Germinal center (tissue), 1 donor: ENCODE data around the gene HID1.
"Not testable (repeated sequence)": the region's sequence is repeated elsewhere in the genome, so short reads cannot be mapped to it uniquely, and the experiment has no call there.

ENCODE experiments used
- DNase-seq: peaks from one replicate; pipeline ENCODE4 v3.0.0; 2012; ENCODE audit warnings: mixed read lengths, low spot score

The HID1 gene, protein sequence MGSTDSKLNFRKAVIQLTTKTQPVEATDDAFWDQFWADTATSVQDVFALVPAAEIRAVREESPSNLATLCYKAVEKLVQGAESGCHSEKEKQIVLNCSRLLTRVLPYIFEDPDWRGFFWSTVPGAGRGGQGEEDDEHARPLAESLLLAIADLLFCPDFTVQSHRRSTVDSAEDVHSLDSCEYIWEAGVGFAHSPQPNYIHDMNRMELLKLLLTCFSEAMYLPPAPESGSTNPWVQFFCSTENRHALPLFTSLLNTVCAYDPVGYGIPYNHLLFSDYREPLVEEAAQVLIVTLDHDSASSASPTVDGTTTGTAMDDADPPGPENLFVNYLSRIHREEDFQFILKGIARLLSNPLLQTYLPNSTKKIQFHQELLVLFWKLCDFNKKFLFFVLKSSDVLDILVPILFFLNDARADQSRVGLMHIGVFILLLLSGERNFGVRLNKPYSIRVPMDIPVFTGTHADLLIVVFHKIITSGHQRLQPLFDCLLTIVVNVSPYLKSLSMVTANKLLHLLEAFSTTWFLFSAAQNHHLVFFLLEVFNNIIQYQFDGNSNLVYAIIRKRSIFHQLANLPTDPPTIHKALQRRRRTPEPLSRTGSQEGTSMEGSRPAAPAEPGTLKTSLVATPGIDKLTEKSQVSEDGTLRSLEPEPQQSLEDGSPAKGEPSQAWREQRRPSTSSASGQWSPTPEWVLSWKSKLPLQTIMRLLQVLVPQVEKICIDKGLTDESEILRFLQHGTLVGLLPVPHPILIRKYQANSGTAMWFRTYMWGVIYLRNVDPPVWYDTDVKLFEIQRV

DNA sequence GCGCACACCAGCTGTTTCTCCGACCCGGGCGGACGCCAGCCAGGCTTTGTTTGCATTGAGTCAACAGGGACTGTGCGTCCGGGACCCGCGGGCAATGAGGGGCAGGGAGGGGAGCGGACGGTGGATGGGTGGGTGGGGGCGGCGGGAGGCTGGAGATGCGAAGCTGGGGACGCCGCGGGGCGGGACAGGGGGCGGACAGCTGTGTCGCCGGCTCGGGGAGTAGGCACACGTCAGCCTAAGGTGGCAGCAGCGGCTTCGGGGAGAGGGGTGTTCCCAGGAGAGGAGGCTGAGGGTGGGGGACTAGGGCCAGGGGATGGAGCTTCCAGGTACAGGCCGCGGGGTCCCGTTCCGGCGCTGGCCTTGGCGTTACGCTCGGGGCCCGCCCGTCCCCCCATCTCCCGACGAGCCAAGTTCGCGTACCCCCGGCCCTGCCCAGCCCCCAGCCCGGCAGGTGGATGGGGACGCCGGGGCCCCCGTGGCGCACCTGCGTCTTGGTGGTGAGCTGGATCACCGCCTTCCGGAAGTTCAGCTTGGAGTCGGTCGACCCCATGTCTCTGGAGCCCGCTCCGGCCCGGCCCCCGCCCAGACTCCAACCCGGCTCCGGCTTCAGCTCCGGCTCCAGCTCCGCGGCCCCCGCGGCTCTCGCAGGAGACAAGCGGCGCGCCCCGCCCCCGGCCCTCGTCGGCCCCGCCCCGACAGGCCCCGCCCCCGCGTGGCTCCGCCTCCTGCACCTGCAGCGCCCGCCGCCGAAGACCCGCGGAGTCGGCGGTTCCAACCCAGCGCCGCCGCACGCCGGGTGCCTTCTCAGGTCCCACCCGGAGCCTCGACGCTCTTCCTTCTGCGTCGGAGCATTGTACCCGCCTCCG, at the start of gene HID1:
Gene HID1 (minus strand): TSS at position 653 of the 866 bp plus-strand sequence. CDS start 103 bp downstream, at position 550.
- DNase-seq = peak; percentile 88

DNA sequence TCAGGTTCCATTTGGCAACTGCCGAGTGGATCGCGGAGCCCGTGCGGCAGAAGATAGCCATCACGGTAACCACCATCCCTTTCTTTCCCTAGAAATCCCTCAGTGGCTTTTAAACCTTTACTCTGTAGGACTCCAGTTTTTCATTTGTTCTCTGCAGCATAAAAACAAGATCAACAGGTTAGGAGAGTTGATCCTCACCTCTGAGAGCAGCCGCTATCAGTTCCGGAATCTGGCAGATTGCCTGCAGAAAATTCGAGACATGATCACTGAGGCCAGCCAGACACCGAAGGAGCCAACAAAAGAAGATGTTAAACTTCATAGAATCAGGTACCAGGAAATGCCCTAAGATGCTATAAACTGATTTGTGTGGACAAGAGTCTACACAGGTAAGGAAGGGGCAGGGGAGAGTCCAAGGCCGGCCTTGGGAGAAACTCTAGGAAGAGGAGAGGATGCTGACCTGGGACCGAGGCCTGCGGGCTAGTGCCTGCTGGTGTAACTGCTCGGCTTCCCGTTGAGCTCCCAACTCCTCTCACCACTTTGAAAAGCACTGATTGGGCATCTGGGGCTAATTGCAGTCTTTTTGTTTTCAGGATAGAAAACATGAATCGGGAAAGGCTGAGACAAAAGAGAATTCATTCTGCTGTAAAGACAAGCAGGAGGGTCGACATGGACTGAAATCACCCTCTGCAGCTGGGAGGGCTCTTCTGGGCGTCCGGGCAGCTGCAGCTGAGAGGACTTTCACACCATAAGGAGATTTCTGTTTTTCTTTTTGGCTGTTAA, 48.0 kb upstream of the HID1 start:
- no peak for DNase-seq

DNA sequence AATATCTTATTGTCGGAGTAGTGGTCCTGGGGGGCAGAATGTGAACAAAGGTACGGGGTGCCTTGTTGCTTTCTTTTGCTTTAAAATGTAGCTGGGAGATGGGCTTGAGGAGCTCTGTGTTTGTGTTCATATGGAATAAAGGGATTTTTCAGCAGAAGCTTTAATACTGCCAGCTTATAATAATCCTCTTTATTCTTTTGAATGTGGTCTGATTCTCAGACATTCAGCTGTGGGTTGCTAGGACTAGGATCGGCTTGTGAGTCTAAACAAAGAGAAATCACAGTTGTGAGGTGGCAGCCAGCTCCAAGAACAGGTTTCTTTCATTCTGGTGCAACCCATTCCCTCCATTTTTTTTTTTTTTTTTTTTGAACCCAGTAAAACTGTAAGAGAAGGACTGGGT, 47.2 kb upstream of the HID1 start:
- no peak for DNase-seq

DNA sequence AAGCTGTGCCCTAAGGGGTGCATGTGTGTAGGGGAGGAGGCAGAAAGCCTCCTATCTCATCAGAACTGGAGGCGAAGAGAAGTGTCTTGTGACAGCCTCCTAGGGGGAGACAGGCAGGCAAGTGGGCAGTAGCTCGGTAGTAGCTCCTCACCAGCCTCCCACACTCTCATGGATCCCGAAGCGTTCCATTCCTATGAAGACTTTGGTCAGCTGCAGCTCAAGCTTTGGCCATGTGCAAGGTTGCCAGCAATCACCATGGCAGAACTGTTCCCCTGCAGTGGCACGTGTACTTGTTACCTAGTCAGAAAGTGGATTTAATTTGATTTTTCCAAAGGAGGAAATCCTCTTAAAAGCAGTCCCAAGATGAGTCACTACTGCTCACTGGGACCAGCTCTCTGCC, 46.6 kb upstream of the HID1 start:
- DNase-seq = no peak

DNA sequence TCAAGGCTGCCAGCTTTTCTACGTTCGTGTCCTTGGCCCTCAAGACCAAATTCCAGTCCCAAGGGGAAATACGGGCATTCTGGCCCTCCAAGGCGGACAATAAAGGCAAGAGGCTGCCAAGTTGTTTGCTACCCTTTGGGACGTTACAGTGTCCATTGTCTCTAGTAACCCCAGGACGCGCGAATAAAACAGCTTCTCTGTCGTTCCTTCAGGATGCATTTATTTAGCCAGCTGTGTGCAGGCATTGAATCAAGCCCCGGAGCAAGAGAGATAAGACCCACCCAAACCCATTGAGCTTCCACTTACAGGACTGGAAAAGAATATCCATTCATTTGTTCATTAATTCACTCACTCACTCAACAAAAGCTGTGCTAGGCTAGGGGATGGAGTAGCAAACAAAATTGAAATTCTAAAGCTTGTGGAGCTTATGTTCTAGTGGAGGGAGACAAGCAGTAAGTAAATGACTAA, 40.6 kb upstream of the HID1 start:
- no peak for DNase-seq

DNA sequence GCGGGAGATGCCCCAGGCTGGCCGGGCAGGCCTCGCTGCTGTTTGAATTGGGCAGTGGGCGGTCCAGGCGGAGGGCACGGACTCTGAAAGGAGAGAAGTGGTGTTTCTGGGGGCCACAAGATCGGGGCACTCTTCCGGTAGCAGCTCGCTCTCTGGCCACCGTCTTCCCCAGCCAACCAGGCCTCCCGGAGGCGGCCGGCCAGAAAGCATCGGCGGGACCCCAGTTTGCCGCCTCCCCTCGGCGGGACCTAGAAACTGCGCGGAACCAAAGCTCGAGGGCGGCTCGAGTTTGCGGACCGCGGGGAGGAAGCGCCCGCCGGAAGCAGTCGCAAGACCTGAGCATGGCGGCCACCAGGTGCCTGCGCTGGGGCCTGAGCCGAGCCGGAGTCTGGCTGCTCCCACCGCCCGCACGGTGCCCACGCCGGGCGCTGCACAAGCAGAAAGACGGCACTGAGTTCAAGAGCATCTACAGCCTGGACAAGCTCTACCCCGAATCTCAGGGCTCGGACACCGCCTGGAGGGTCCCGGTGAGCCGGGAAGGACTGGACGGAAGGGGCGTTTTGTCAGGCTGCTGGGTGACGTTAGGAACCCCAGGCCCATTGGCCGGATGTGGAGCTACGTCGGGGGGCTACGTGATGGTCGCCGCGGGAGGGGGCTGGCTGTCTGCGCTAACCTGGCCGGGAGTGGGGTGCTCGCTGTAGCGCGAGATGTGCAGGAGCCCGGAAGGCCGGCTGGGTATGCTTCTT, 40.0 kb upstream of the HID1 start, which contains the start of gene MRPL58:
Gene MRPL58 (plus strand): TSS at position 325 of the 746 bp plus-strand sequence. CDS start 17 bp downstream, at position 342.
- peak; percentile 88 for DNase-seq

DNA sequence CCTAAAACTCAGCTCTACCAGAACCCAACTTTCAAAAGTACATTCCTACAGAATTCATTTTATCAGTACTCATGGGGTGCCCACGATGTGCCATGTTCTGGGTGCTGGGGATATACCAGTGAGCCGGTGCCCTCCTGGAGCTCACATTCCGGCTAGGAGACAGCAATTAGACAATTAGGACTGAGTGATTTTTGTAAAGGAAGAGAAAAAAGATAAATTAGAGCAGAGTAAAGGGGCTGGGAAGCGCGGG, 39.5 kb upstream of the HID1 start:
- no peak for DNase-seq

DNA sequence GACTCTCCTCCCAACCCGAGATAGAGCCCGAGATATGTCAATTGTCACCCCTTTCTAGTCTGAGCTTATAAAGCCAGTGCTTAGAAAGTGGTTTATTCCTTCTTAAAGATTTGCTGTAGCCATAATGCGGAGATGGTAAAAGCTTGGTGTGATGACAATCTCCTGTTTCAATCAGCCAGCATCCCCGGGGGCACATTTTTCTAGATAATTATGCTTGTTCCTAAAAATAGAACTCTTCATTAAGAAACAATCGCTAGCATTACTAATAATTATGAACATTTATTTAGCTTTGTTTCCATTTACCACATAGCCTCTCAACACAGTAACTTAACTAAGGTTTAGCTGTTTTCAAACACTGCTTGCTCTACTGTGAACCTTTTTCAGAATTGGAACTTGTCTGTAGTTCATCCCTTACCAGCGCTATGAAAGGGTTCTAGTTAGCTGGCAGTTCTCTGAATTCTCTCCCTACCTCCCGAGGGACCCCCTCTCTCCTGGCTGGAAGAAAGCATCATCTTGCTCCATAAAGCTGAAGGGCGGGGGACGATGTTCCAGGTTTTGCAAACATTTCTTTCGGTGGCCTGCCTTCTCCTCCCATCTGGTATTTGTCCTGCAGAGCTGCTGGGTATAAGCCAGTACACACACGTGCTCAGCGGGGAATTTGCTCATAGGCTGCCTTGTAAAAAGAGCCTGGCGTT, 39.0 kb upstream of the HID1 start:
- no peak for DNase-seq

DNA sequence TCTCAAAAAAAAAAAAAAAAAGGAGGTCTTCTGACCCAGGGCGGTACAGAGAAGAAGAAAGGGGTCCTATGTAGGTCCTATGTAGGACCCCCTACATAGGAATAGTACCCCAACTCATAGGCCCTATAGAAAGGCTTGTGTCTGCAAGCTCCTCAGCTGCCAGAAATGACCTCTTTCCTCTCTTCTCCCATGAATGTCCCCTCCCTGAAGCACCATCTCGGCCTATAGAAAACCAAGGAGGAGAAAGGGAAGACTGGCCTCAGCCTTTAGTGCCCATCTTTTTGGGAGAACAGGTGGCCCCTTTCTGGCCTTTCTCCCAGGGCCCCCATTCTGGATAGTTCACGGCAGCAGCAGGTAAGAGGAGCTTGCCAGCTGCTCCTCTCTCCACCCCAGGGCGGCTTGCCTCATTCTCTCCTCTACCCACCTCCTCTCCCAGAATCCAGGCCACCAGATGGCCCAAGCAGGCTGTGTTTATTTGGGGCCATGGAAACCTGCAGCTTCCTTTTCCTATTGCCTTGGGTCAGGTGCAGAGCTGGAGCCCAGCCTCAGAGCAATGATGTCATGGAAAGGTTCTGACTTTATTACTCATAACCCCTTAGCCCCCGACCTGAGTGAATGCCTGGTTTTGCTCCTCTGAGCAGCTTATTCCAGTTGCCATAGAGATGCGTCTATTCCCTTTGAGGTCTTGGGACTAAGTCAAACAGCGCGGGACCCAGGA, 38.3 kb upstream of the HID1 start:
- DNase-seq = no peak

DNA sequence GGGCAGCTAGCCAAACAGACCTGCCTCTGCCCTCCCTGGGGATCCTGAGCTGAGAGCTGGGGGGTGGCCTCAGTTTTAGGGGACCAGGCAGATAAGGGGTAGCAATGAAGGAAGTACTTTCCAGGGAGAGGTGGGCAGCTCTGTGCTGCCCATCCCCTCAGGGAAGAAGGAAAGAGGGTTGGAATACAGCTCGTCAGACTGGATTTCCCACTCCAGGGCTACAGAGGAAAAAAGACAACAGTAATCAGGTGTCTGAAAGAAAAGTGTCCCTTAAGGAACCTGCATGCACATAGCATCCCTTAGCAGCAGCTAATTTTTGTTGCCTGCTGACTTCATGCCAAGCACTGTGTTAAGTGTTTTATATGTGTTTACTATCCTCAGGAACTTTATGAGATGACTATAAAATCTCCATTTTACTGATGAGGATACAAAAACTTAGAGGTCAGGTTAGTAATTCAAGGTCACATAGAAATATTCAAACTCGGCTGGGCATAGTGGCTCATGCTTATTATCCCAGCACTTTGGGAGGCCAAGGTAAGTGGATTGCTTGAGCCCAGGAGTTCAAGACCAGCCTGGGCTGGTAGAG, 36.7 kb upstream of the HID1 start:
- DNase-seq = no peak

DNA sequence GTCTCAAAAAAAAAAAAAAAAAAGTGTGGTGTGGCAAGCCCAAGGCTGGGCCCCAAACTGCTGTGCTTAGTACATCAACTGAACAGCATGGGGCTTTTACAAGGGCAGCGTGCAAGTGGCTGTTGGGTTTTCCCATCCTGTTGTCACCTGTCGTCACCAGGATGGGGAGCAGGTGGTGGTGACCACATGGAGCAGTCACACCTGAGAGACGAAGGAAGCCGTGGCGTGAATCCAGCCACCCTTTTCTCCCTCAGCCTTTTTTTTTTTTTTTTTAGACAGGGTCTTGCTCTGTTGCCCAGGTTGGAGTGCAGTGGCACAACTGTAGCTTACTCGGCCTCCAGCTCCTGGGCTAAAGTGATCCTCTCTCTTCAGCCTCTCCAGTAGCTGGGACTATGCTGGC, 35.8 kb upstream of the HID1 start:
- DNase-seq = no peak

DNA sequence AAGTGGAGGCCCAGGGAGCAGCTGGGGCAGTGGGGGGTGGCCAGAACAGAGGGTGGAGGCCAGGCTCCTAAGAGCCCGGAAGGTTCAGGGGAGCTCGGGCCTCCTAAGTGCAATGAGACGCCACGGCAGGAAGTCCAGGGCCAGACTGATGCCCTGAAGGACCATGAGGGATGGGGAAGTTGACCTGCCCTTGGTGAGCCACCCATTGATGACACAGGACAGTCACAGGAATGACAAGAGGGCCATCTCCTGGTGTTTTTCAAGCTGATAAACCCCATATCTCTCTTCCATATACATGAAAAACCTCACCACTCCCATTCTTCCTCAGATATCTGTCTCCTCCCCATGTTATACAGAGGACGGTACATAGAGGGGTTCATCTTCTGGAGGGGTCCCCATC, 34.1 kb upstream of the HID1 start:
- DNase-seq = no peak

DNA sequence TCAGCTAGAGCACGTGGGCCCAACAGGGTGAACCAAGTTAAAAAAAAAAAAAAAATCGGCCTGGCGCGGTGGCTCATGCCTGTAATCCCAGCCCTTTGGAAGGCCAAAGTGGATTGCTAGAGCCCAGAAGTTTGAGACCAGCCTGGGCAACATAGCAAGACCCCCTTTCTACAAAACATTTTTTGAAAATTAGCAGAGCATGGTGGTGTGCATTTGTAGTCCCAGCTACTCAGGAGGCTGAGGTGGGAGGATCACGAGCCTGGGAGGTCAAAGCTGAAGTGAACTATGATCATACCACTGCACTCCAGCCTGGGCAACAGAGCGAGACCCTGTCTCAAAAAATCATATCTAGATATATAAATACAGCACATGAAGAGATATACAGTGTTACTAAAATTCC, 33.5 kb upstream of the HID1 start:
- not testable (repeated sequence) for DNase-seq

DNA sequence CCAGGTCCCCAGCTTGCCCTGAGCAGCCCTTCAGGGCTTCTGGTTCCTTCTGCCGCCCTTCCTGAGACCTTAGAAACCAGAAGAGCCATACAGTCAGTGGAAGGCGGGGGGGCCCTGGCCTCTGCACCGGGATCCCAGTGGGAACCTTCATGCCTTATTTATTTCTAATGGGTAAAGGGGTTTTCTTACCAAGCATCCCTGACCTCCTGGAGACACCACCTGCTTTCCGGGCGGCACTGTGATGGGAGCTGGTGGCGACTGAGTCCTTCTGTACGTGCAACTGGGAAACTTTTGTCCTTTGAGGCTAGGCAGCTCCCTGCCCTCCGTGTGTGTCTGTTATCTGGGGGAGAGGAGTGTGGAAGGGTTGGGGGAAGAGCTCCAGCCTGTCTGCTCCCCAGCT, 32.7 kb upstream of the HID1 start:
- DNase-seq = no peak

DNA sequence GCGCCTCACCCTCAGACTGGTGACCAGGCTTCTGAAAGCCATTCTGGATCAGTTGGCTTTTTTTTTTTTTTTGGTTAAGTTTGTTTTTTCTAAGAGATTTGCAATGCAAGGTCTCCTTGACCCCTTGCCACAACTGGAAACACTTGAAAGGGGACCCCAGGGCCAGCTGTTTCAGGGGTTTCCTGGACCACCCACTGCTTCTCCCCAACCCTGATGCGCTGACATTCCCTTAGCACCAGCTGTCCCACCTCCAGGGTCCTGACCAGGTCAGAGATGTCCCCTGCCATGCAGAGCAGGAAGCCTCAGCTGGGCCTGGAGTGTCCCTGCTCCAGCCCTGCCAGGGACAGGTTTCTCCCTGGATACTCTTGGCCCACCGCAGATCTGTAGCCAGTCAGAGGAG, 31.8 kb upstream of the HID1 start:
- no peak for DNase-seq

DNA sequence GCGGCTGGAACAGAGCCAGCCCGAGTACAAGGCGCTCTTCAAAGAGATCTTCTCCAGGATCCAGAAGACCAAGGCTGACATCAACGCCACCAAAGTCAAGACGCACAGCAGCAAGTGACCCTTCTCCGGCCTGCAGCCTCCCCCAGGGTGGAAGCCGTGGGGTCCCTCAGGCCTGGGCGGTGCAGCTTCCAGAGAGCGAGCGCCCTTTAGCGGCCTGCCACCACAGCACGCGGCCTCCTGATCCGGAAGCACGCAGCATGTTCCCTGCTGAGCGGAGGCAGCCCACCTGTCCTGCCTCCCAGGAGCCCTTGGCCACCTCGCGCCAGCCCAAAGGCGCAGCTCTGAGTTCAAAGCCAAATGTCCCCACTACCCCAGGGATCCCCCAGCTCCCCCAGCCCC, 31.4 kb upstream of the HID1 start:
- DNase-seq = no peak

DNA sequence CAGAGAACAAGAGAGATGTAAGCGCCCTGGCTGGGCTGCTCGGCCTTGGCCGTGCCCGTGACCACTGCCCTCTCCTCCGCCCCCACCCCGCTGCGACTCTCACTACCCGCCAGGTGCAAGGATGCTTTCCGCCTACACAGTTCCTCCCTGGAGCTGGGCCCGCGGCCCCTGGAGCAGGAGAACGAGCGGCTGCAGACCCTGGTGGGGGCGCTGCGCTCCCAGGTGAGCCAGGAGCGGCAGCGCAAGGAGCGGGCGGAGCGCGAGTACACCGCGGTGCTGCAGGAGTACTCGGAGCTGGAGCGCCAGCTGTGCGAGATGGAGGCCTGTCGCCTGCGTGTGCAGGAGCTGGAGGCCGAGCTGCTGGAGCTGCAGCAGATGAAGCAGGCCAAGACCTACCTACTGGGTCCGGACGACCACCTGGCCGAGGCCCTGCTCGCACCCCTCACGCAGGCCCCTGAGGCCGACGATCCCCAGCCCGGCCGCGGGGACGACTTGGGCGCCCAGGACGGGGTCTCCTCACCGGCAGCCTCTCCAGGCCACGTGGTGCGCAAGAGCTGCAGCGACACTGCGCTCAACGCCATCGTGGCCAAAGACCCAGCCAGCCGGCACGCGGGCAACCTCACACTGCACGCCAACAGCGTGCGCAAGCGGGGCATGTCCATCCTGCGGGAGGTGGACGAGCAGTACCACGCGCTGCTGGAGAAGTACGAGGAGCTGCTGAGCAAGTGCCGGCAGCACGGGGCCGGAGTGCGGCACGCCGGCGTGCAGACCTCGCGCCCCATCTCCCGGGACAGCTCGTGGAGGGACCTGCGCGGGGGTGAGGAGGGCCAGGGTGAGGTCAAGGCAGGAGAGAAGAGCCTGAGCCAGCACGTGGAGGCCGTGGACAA, 30.8 kb upstream of the HID1 start:
- no peak for DNase-seq
